Activated CD8-positive, alpha-beta T cell treated with anti-CD3 and anti-CD28 coated beads for 36 hours (primary cell): ENCODE measurements around the gene SH3BP2. TPM values are rescaled to one million over a fixed set of nuclear protein-coding genes. Genes with fewer than 3 reads are reported as not detected.

ENCODE experiments used
- ATAC-seq: fragments of 200-7000 bp; cut with Tn5 transposase; one replicate; pipeline ENCODE4 v1.10.0; 2021; ENCODE audit warnings: mild to moderate bottlenecking, moderate library complexity
- CTCF ChIA-PET: fragments of 350-600 bp; sonication (Branson Sonifier 250); formaldehyde crosslinking; loops from one replicate; lab custom pipeline; 2021; ENCODE audit warnings: antibody characterized with exemption; lab: Charles Lee
- POLR2A ChIA-PET: fragments of 350-600 bp; sonication (Branson Sonifier 250); formaldehyde crosslinking; loops from one replicate; lab custom pipeline; 2021; ENCODE audit warnings: antibody characterized with exemption; lab: Charles Lee
- DNase-seq: peaks from one replicate; pipeline ENCODE4 v3.0.0-alpha.2; 2020
- H3K27ac Mint-ChIP-seq: one replicate; pipeline ENCODE4 v1.8.0; 2021; ENCODE audit warnings: mild to moderate bottlenecking, mixed read lengths
- H3K27me3 Mint-ChIP-seq: one replicate; pipeline ENCODE4 v1.8.0; 2021; ENCODE audit warnings: mixed read lengths
- H3K36me3 Mint-ChIP-seq: one replicate; pipeline ENCODE4 v1.8.0; 2021; ENCODE audit warnings: low read depth, mixed read lengths
- H3K4me1 Mint-ChIP-seq: one replicate; pipeline ENCODE4 v1.8.0; 2021; ENCODE audit warnings: low read depth, mixed read lengths
- H3K4me3 Mint-ChIP-seq: one replicate; pipeline ENCODE4 v1.8.0; 2021; ENCODE audit warnings: mild to moderate bottlenecking, moderate library complexity, mixed read lengths
- H3K9me3 Mint-ChIP-seq: one replicate; pipeline ENCODE4 v1.8.0; 2021; ENCODE audit warnings: mixed read lengths
- CTCF ChIP-seq: fragments of 200-600 bp; IDR thresholded peaks from one replicate; pipeline ENCODE4 v1.8.0; 2022; ENCODE audit warnings: antibody characterized with exemption, mild to moderate bottlenecking
- intact Hi-C: fragments of 100-400 bp; cut with micrococcal nuclease; formaldehyde crosslinking; loops from one replicate; pipeline ENCODE4 v1.10.0; 2022
- total RNA-seq, 2 experiments: library from RNA; stranded (reverse); gene quantifications; one replicate each; pipeline ENCODE4 v1.2.3, GENCODE V29; 2021

The SH3BP2 gene
- total RNA-seq, 2 experiments from 2014 or later: 54.8 to 59.0 TPM

GRCh38 chr4:2765832-2766526 lies 26.9 kb upstream of the SH3BP2 start:
- peaks cover 2% of the 10 kb centered on the region for H3K9me3 Mint-ChIP-seq
- H3K27ac Mint-ChIP-seq: no peak overlapping the region
- ATAC-seq: no peak
- H3K36me3 Mint-ChIP-seq: no peaks in the 10 kb centered on the region
- H3K27me3 Mint-ChIP-seq: no peaks in the 10 kb centered on the region
- CTCF ChIA-PET: interaction anchor here (0.6 to 1.8 kb wide), 7 partner anchors 7 to 262 kb away, joined by 3 to 8 read pairs (median 3); partner anchors contain the start of gene TNIP2
- intact Hi-C loops: loop anchor here (5.0 kb wide), 1 partner anchor 171 kb away; no protein-coding TSS in a partner anchor
- POLR2A ChIA-PET: interaction anchor here (1.0 to 1.2 kb wide), 2 partner anchors 24 to 171 kb away, joined by 3 to 4 read pairs; no protein-coding TSS in a partner anchor
- H3K4me3 Mint-ChIP-seq: no peak overlapping the region
- no peak for TF ChIP-seq CTCF
- peaks cover 24% of the 10 kb centered on the region for H3K4me1 Mint-ChIP-seq
- no peak for DNase-seq

DNA sequence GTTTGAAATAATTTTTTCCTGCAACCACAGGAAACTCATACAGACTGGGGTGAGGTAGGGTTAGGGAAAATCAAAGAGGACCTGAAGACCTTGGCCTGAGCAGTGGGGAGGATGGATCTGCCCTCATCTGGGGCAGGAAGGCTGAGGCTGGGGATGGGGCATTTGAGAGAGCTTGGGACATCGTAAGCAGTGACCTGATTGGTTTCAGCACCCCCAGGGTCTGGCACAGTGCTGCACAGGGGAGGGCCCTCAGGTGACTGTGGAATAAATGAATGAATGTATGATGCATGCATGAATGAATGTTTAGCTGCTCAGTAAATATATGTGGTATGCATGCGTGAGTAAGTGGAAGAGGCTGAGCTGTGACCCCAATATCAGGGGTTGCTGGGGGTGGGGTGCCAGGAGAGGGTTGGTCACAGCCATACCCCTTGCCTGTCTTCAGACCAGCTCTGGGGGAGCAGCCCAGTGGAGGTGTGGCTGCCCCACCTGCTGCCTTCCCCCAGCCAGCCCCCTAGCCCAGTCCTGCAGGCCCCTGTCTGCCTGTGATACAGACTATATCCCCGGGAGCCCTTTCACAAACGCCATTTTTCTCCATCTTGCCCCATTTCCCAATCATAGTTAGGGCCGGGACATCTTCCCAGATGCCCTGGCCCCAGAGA lies 25.7 kb upstream of the SH3BP2 start:
- Mint-ChIP-seq H3K4me3 (no peak overlapping the region), H3K27ac (no peak overlapping the region), H3K36me3 (no peaks in the 10 kb centered on the region), H3K9me3 (peaks cover 2% of the 10 kb centered on the region), H3K27me3 (no peaks in the 10 kb centered on the region), H3K4me1 (peaks cover 32% of the 10 kb centered on the region)
- ATAC-seq (no peak), DNase-seq (no peak)
- POLR2A ChIA-PET: interaction anchor here (0.8 to 1.5 kb wide), 3 partner anchors 12 to 23 kb away, joined by 3 to 6 read pairs (median 3); partner anchors contain the start of gene TNIP2
- CTCF ChIA-PET: interaction anchor here (1.0 to 1.8 kb wide), 5 partner anchors 9 to 44 kb away, joined by 3 to 8 read pairs (median 4); partner anchors contain the start of gene TNIP2
- intact Hi-C loops: loop anchor here (5.0 kb wide), 1 partner anchor 170 kb away; no protein-coding TSS in a partner anchor
- TF ChIP-seq CTCF: no peak

GRCh38 chr4:2767705-2768074 lies 25.2 kb upstream of the SH3BP2 start:
- no peak overlapping the region for H3K4me3 Mint-ChIP-seq
- H3K4me1 Mint-ChIP-seq: peaks cover 28% of the 10 kb centered on the region
- DNase-seq (no peak), ATAC-seq (no peak)
- peaks cover 2% of the 10 kb centered on the region for H3K9me3 Mint-ChIP-seq
- CTCF ChIA-PET: interaction anchor here (1.0 to 1.8 kb wide), 2 partner anchors 12 to 43 kb away, joined by 3 to 5 read pairs; partner anchors contain the start of gene TNIP2
- TF ChIP-seq CTCF: no peak
- intact Hi-C loops: loop anchor here (5.0 kb wide), 1 partner anchor 170 kb away; no protein-coding TSS in a partner anchor
- POLR2A ChIA-PET: interaction anchor here (0.8 to 1.5 kb wide), 2 partner anchors 12 to 18 kb away, joined by 3 to 6 read pairs; partner anchors contain the start of gene TNIP2
- no peaks in the 10 kb centered on the region for H3K27me3 Mint-ChIP-seq
- no peaks in the 10 kb centered on the region for H3K36me3 Mint-ChIP-seq
- H3K27ac Mint-ChIP-seq: no peak overlapping the region

DNA sequence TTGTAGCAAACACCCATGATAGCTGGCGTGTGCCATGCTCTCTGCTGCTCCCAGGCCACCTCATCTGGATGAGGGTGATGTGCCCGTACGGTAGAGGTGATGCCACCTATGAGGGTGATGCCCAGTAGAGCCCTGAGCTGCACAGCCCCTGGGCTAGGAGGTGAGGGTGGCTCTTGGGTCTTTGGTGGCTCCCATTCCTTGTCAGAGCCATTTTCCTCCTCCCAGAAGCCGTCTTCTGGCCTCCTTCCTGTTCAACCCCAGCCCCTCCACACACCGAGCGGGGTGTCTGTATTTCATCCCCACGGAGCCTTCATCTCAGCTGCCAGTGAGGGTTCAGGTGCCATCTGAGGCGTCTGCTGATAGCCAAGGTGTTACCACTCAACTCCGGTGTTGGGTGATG lies 24.8 kb upstream of the SH3BP2 start:
- no peak for DNase-seq
- peaks cover 28% of the 10 kb centered on the region for H3K4me1 Mint-ChIP-seq
- CTCF ChIA-PET: interaction anchor here (1.0 kb wide), 1 partner anchor 43 kb away, joined by 3 read pairs; no protein-coding TSS in a partner anchor
- no peak for TF ChIP-seq CTCF
- H3K27me3 Mint-ChIP-seq: no peaks in the 10 kb centered on the region
- peaks cover 2% of the 10 kb centered on the region for H3K9me3 Mint-ChIP-seq
- no peaks in the 10 kb centered on the region for H3K36me3 Mint-ChIP-seq
- H3K27ac Mint-ChIP-seq: no peak overlapping the region
- no peak for ATAC-seq
- H3K4me3 Mint-ChIP-seq: no peak overlapping the region
- POLR2A ChIA-PET: interaction anchor here (0.8 to 1.5 kb wide), 3 partner anchors 11 to 18 kb away, joined by 3 to 6 read pairs (median 3); partner anchors contain the start of gene TNIP2
- intact Hi-C loops: loop anchor here (5.0 kb wide), 1 partner anchor 169 kb away; no protein-coding TSS in a partner anchor
